Endometrium (tissue), 2 donors: ENCODE data around the gene DSC2.
"Not testable (repeated sequence)": the region's sequence is repeated elsewhere in the genome, so short reads cannot be mapped to it uniquely, and the experiment has no call there.

Experiments used
- FAIRE-seq: peaks from 2 replicates; lab custom pipeline; 2012; peaks lifted over from hg19 to GRCh38; lab: Jason Lieb, UNC
- donor health status: control.
- donor health status: control.

The DSC2 gene

GRCh38 chr18:31102025-31102684 is at the start of gene DSC2:
Gene DSC2, minus strand, starts transcription at chr18:31102421. Its CDS starts 450 bp downstream, at chr18:31101971.
- FAIRE-seq, result no peak

GRCh38 chr18:31149351-31149750 is 47.1 kb upstream of the DSC2 start:
- FAIRE-seq, result no peak

- no peak for FAIRE-seq
These were observed 46.4 kb upstream of the DSC2 start for GRCh38 chr18:31148600-31148999.

GRCh38 chr18:31146809-31147208 is 44.6 kb upstream of the DSC2 start:
- no peak for FAIRE-seq

GRCh38 chr18:31143025-31143424 is 40.8 kb upstream of the DSC2 start:
- no peak for FAIRE-seq

GRCh38 chr18:31138709-31139108 is 36.5 kb upstream of the DSC2 start:
- FAIRE-seq, result no peak

GRCh38 chr18:31134988-31135529 is 32.8 kb upstream of the DSC2 start:
- no peak for FAIRE-seq

GRCh38 chr18:31129398-31130115 is 27.3 kb upstream of the DSC2 start:
- no peak for FAIRE-seq

- no peak for FAIRE-seq
These were observed 23.7 kb upstream of the DSC2 start for GRCh38 chr18:31125878-31126277.

- FAIRE-seq, result not testable (repeated sequence)
These were observed 20.9 kb upstream of the DSC2 start for GRCh38 chr18:31123125-31123524.

GRCh38 chr18:31120594-31120993 is 18.4 kb upstream of the DSC2 start:
- no peak for FAIRE-seq

GRCh38 chr18:31116853-31117595 is 14.8 kb upstream of the DSC2 start:
- FAIRE-seq, result no peak

- no peak for FAIRE-seq
These were observed 10.6 kb upstream of the DSC2 start for GRCh38 chr18:31112804-31113203.

- FAIRE-seq, result no peak
These were observed 3.5 kb upstream of the DSC2 start for GRCh38 chr18:31105733-31106132.

- no peak for FAIRE-seq
These were observed 2.2 kb upstream of the DSC2 start for GRCh38 chr18:31104444-31104843.

- no peak for FAIRE-seq
These were observed 1.2 kb upstream of the DSC2 start for GRCh38 chr18:31103423-31103822.

- no peak for FAIRE-seq
These were observed 720 bp upstream of the DSC2 start for GRCh38 chr18:31102941-31103340.

- no peak for FAIRE-seq
These were observed 817 bp downstream of the DSC2 start for GRCh38 chr18:31101183-31102024.

GRCh38 chr18:31100436-31101182 is 1.6 kb downstream of the DSC2 start:
- FAIRE-seq, result no peak

- no peak for FAIRE-seq
These were observed 2.6 kb downstream of the DSC2 start for GRCh38 chr18:31099450-31100230.
